ENCODE measurements around the gene ZNRF1. TPM values are rescaled to one million over a fixed set of nuclear protein-coding genes. Genes with fewer than 3 reads are reported as not detected.
A peak's percentile ranks its signal among the peaks of the same experiment; 100 is the strongest.
"Not testable (repeated sequence)": the region's sequence is repeated elsewhere in the genome, so short reads cannot be mapped to it uniquely, and the experiment has no call there.

The ZNRF1 gene
- total RNA-seq, 2 experiments from 2014 or later = 11.0 to 13.7 TPM

DNA sequence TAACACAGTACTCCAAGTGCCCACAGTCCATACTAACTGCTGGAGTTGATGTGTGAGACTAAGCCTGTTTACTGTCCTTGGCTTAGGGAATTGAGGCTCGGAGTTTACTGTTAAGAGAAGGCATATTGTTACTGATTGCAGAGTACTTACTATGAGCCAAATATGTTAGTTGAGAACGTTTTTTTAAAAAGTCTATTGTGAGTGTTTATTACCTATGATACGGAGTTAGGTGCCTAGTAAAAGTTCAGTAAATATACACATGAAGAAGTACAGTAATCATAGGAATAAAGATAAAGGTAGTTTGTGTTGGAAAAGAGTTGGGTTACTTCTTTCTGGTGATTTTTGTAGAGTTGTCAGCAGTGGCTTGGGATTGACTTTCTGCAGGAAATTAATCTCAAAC is 25.4 kb downstream of the ZNRF1 start:
- peaks cover 20% of the 10 kb centered on the region for H3K36me3 Mint-ChIP-seq (ENCODE audit: low read depth)
- ATAC-seq (no peak), DNase-seq (no peak)
- peaks cover 24% of the 10 kb centered on the region for H3K4me1 Mint-ChIP-seq (ENCODE audit: low read depth)
- intact Hi-C loops (cut with micrococcal nuclease) = no loop called here
- peak overlapping the region; percentile 3 for H3K27ac Mint-ChIP-seq
- peaks cover 12% of the 10 kb centered on the region for H3K9me3 Mint-ChIP-seq
- ChIA-PET POLR2A (no interaction called here), CTCF (no interaction called here)
- H3K27me3 Mint-ChIP-seq = no peaks in the 10 kb centered on the region
- TF ChIP-seq, protein P1, sequence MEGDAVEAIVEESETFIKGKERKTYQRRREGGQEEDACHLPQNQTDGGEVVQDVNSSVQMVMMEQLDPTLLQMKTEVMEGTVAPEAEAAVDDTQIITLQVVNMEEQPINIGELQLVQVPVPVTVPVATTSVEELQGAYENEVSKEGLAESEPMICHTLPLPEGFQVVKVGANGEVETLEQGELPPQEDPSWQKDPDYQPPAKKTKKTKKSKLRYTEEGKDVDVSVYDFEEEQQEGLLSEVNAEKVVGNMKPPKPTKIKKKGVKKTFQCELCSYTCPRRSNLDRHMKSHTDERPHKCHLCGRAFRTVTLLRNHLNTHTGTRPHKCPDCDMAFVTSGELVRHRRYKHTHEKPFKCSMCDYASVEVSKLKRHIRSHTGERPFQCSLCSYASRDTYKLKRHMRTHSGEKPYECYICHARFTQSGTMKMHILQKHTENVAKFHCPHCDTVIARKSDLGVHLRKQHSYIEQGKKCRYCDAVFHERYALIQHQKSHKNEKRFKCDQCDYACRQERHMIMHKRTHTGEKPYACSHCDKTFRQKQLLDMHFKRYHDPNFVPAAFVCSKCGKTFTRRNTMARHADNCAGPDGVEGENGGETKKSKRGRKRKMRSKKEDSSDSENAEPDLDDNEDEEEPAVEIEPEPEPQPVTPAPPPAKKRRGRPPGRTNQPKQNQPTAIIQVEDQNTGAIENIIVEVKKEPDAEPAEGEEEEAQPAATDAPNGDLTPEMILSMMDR (IDR thresholded peaks at IDR 0.05) = no peak
- H3K4me3 Mint-ChIP-seq = no peak overlapping the region

DNA sequence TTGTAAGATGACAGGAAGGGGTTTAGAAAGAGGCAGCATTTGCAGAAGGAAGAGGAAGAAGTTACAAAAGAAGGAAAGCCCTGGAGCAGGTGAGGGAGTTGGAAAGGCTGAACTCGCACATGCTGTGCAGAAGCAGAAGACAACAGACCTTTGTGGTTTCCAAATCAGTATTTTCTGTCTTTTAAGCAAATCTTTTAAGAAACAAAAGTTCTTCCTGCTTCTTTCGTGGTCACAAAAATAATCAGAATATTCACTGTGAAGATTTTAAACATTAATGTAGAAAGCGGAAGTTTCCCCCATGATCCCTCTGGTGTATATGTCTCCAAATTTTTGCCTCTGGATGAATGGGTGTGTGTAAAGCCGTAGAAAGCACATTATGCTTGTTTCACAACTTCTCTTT is 25.8 kb downstream of the ZNRF1 start:
- TF ChIP-seq, protein P1 (IDR thresholded peaks at IDR 0.05) = no peak
- Mint-ChIP-seq H3K4me3 (no peak overlapping the region), H3K27me3 (no peaks in the 10 kb centered on the region), H3K4me1 (ENCODE audit: low read depth) (peaks cover 22% of the 10 kb centered on the region), H3K27ac (peak overlapping the region; percentile 3), H3K36me3 (ENCODE audit: low read depth) (peaks cover 20% of the 10 kb centered on the region), H3K9me3 (peaks cover 12% of the 10 kb centered on the region)
- ChIA-PET POLR2A (no interaction called here), CTCF (no interaction called here)
- intact Hi-C loops (cut with micrococcal nuclease) = no loop called here
- DNase-seq = no peak
- ATAC-seq = no peak

DNA sequence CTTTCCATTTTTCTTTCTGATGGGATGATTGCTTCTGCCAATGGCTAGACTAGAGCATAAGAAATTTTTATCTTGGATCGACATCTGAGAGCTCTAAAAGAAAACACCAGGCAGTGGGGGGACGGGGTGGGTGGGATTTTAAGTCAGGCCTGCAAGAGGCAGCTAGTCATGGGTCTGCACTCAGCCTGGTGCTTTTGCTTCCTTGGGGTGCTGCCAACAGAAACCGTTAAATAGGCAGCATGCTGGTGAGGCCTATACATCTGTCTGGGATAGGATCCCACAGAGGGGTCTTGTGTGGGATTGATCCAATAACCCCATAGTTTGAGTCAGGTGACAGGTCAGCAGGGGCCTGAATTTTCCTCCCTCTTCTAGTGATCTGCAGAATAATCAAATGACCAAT is 26.9 kb downstream of the ZNRF1 start:
- ATAC-seq (no peak), DNase-seq (no peak)
- H3K9me3 Mint-ChIP-seq = peaks cover 11% of the 10 kb centered on the region
- TF ChIP-seq, protein P1 (IDR thresholded peaks at IDR 0.05) = no peak
- H3K4me1 Mint-ChIP-seq (ENCODE audit: low read depth) = peaks cover 22% of the 10 kb centered on the region
- no peak overlapping the region for H3K4me3 Mint-ChIP-seq
- peaks cover 18% of the 10 kb centered on the region for H3K36me3 Mint-ChIP-seq (ENCODE audit: low read depth)
- intact Hi-C loops (cut with micrococcal nuclease) = no loop called here
- H3K27me3 Mint-ChIP-seq = no peaks in the 10 kb centered on the region
- ChIA-PET CTCF (interaction anchor here (0.6 to 1.7 kb wide), 4 partner anchors 8 to 90 kb away, joined by 3 to 5 read pairs (median 3); no protein-coding TSS in a partner anchor), POLR2A (interaction anchor here (0.7 kb wide), 1 partner anchor 165 kb away, joined by 3 read pairs; no protein-coding TSS in a partner anchor)
- H3K27ac Mint-ChIP-seq = no peak overlapping the region

DNA sequence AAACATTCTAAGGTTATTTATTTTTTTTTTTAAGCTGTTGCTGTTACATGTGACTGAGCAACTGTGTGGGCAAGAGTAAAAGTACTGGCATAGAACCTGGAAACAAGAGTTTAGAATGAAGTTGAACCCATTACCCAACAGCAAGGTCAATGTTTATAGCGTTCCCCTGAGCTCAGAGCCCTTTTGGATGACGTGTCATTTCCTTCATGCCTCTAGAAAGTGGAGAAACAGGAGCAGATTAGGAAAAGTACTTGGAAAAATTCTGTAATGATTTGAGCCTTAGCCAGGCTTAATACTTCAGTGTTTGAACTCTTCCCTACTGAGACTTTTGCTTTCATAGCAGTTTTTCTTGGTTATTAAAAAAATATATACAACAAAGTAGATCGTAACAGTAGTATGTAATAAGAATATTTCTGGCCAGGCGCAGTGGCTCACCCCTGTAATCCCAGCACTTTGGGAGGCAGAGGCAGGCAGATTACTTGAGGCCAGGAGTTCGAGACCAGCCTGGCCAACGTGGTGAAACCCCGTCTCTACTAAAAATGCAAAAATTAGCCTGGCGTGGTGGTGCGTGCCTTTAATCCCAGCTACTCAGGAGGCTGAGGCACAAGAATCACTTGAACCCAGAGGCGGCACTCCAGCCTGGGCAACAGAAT is 27.5 kb downstream of the ZNRF1 start:
- ChIA-PET CTCF (interaction anchor here (1.0 to 1.7 kb wide), 3 partner anchors 9 to 85 kb away, joined by 3 to 5 read pairs (median 3); no protein-coding TSS in a partner anchor), POLR2A (interaction anchor here (0.7 kb wide), 1 partner anchor 165 kb away, joined by 3 read pairs; no protein-coding TSS in a partner anchor)

DNA sequence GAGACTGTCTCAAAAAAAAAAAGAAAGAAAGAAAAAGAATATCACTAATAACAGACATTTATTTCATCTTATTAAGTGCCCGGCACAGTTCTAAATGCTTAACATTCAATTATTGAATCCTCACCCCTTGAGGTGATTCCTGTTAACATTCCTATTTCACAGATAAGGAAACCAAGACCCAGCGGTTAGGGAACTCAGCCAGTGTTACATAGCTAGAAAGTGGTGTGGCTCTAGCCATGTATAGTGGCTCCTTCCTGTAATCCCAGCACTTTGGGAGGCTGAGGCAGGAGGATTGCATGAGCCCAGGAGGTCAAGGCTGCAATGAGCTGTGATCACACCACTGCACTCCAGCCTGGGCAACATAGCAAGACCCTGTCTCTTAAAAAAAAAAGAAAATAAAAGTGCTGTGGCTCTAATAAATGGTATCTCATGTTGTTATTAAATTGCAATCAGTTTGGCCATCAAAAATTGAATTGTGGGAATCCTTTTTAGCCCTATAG is 28.1 kb downstream of the ZNRF1 start:
- intact Hi-C loops (cut with micrococcal nuclease) = no loop called here
- no peak overlapping the region for H3K4me3 Mint-ChIP-seq
- DNase-seq = no peak
- ATAC-seq = no peak
- H3K9me3 Mint-ChIP-seq = peaks cover 3% of the 10 kb centered on the region
- ChIA-PET POLR2A (no interaction called here), CTCF (interaction anchor here (1.3 to 1.7 kb wide), 2 partner anchors 15 to 85 kb away, joined by 3 to 5 read pairs; no protein-coding TSS in a partner anchor)
- TF ChIP-seq, protein P1 (IDR thresholded peaks at IDR 0.05) = no peak
- peaks cover 22% of the 10 kb centered on the region for H3K4me1 Mint-ChIP-seq (ENCODE audit: low read depth)
- no peak overlapping the region for H3K27ac Mint-ChIP-seq
- no peaks in the 10 kb centered on the region for H3K27me3 Mint-ChIP-seq
- peaks cover 7% of the 10 kb centered on the region for H3K36me3 Mint-ChIP-seq (ENCODE audit: low read depth)

More for the DNA sequence above, 27.5 kb downstream of the ZNRF1 start:
- H3K9me3 Mint-ChIP-seq; DNase-seq; H3K27ac Mint-ChIP-seq; ATAC-seq; intact Hi-C loops (cut with micrococcal nuclease); H3K27me3 Mint-ChIP-seq; H3K4me3 Mint-ChIP-seq: not testable (repeated sequence)
- peaks cover 12% of the 10 kb centered on the region for H3K36me3 Mint-ChIP-seq (ENCODE audit: low read depth)
- H3K4me1 Mint-ChIP-seq (ENCODE audit: low read depth) = peaks cover 22% of the 10 kb centered on the region
